Measurements from ENCODE around the gene GRM4. TPM values are rescaled to one million over a fixed set of nuclear protein-coding genes. Genes with fewer than 3 reads are reported as not detected.

GRM4 gene
- total and polyA plus RNA-seq, 9 of the 15 experiments (the other 6 are each of a cell fraction or from before 2014, with no cell fraction given) = 0.18 TPM; not detected in 8

DNA sequence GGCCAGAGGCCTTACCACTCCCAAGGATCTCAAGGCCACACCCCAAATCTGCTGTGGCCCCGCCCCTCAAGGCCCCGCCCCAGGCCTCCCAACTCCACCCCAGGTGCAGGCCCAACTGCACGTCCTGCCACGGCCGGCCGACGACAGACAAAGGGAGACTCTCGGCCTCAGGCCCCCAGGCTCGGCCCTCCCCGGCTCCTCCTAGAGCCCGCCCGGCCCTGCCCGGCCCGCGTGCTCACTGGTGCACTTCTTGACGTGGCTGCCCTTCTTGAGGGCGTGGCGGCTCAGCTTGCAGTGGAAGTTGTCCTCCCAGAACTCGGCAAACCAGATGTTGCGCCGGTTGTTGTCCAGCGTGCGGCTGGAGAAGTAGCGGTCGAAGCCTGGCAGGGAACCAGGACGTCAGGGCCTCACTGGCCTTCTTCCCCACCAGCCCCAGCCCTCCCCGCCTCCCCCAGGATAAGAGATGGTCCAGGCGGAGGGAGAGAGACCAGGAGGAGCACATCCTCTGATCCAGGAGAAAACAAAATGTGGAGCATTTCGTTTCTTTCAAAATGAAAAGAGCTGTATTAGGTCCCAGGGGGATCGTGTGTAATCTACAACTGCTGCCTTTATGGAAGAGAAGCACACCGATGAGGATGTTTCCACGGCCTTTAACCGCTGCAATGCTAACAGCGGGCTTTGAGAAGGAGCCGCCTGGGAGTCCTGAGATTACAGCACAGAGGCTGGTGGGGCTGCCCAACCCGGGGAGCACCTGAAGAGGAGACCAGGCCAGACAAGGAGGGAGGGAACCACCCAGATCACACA is 89.4 kb downstream of the GRM4 start (continued):
- TF ChIP-seq BHLHE40 (IDR thresholded peaks at IDR 0.05; ENCODE audit: low read length) (0 out of 2 replicates have a peak, but pooled peaks have one; percentile 10), RFX5 (IDR thresholded peaks at IDR 0.05; ENCODE audit: low read depth, low read length) (no peak), PHF8 (IDR thresholded peaks at IDR 0.05; ENCODE audit: borderline replicate concordance, low read length) (peak; percentile 31; the same call in 1 of the 2 replicates), RBBP5 (IDR thresholded peaks at IDR 0.05; ENCODE audit: borderline replicate concordance, insufficient read depth, low read length, poor library complexity, severe bottlenecking) (peak; percentile 17), CBX8 (IDR thresholded peaks at IDR 0.05; ENCODE audit: borderline replicate concordance, extremely low read depth, low read depth, low read length, poor library complexity, severe bottlenecking) (no peak), FOXP1 (CRISPR knock-in tag; IDR thresholded peaks at IDR 0.05) (peak; percentile 54; the same call in 1 of the 2 replicates), CSDE1 (IDR thresholded peaks at IDR 0.05) (no peak), PHF21A (IDR thresholded peaks at IDR 0.05; ENCODE audit: borderline replicate concordance, low read depth) (no peak), TCF3 (CRISPR knock-in tag; IDR thresholded peaks at IDR 0.05) (peak; percentile 17; the same call in 1 of the 2 replicates), L3MBTL2 (IDR thresholded peaks at IDR 0.05) (peak; percentile 95), ZC3H11A (IDR thresholded peaks at IDR 0.05; ENCODE audit: low read depth, low read length) (no peak), NR1H2 (CRISPR knock-in tag; IDR thresholded peaks at IDR 0.05) (no peak)
- TF ChIP-seq, protein P1, sequence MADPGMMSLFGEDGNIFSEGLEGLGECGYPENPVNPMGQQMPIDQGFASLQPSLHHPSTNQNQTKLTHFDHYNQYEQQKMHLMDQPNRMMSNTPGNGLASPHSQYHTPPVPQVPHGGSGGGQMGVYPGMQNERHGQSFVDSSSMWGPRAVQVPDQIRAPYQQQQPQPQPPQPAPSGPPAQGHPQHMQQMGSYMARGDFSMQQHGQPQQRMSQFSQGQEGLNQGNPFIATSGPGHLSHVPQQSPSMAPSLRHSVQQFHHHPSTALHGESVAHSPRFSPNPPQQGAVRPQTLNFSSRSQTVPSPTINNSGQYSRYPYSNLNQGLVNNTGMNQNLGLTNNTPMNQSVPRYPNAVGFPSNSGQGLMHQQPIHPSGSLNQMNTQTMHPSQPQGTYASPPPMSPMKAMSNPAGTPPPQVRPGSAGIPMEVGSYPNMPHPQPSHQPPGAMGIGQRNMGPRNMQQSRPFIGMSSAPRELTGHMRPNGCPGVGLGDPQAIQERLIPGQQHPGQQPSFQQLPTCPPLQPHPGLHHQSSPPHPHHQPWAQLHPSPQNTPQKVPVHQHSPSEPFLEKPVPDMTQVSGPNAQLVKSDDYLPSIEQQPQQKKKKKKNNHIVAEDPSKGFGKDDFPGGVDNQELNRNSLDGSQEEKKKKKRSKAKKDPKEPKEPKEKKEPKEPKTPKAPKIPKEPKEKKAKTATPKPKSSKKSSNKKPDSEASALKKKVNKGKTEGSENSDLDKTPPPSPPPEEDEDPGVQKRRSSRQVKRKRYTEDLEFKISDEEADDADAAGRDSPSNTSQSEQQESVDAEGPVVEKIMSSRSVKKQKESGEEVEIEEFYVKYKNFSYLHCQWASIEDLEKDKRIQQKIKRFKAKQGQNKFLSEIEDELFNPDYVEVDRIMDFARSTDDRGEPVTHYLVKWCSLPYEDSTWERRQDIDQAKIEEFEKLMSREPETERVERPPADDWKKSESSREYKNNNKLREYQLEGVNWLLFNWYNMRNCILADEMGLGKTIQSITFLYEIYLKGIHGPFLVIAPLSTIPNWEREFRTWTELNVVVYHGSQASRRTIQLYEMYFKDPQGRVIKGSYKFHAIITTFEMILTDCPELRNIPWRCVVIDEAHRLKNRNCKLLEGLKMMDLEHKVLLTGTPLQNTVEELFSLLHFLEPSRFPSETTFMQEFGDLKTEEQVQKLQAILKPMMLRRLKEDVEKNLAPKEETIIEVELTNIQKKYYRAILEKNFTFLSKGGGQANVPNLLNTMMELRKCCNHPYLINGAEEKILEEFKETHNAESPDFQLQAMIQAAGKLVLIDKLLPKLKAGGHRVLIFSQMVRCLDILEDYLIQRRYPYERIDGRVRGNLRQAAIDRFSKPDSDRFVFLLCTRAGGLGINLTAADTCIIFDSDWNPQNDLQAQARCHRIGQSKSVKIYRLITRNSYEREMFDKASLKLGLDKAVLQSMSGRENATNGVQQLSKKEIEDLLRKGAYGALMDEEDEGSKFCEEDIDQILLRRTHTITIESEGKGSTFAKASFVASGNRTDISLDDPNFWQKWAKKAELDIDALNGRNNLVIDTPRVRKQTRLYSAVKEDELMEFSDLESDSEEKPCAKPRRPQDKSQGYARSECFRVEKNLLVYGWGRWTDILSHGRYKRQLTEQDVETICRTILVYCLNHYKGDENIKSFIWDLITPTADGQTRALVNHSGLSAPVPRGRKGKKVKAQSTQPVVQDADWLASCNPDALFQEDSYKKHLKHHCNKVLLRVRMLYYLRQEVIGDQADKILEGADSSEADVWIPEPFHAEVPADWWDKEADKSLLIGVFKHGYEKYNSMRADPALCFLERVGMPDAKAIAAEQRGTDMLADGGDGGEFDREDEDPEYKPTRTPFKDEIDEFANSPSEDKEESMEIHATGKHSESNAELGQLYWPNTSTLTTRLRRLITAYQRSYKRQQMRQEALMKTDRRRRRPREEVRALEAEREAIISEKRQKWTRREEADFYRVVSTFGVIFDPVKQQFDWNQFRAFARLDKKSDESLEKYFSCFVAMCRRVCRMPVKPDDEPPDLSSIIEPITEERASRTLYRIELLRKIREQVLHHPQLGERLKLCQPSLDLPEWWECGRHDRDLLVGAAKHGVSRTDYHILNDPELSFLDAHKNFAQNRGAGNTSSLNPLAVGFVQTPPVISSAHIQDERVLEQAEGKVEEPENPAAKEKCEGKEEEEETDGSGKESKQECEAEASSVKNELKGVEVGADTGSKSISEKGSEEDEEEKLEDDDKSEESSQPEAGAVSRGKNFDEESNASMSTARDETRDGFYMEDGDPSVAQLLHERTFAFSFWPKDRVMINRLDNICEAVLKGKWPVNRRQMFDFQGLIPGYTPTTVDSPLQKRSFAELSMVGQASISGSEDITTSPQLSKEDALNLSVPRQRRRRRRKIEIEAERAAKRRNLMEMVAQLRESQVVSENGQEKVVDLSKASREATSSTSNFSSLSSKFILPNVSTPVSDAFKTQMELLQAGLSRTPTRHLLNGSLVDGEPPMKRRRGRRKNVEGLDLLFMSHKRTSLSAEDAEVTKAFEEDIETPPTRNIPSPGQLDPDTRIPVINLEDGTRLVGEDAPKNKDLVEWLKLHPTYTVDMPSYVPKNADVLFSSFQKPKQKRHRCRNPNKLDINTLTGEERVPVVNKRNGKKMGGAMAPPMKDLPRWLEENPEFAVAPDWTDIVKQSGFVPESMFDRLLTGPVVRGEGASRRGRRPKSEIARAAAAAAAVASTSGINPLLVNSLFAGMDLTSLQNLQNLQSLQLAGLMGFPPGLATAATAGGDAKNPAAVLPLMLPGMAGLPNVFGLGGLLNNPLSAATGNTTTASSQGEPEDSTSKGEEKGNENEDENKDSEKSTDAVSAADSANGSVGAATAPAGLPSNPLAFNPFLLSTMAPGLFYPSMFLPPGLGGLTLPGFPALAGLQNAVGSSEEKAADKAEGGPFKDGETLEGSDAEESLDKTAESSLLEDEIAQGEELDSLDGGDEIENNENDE (IDR thresholded peaks at IDR 0.05; ENCODE audit: low read depth, low read length) = no peak
- TF ChIP-seq, protein P2, sequence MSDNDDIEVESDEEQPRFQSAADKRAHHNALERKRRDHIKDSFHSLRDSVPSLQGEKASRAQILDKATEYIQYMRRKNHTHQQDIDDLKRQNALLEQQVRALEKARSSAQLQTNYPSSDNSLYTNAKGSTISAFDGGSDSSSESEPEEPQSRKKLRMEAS (CRISPR knock-in tag; IDR thresholded peaks at IDR 0.05) = peak; percentile 72
